Adipocyte (in vitro differentiated cells): ENCODE data around the gene DHX58.

Experiments
- DNase-seq: peaks from one replicate; pipeline ENCODE4 v3.0.0-alpha.2; 2015; ENCODE audit warnings: low read depth
- H3K27me3 ChIP-seq: replicated peaks from 2 replicates; pipeline ENCODE4 v1.7.0; 2013; ENCODE audit warnings: mild to moderate bottlenecking, low read length, moderate library complexity; ENCODE audit not compliant: control insufficient read depth, insufficient read depth
- H3K36me3 ChIP-seq: 2 replicates; pipeline ENCODE4 v1.7.0; 2013; ENCODE audit warnings: low read length, mild to moderate bottlenecking, moderate library complexity; ENCODE audit not compliant: control insufficient read depth, insufficient read depth, severe bottlenecking
- H3K4me1 ChIP-seq: 2 replicates; pipeline ENCODE4 v1.7.0; 2013; ENCODE audit warnings: mild to moderate bottlenecking, low read length, moderate library complexity; ENCODE audit not compliant: control insufficient read depth, insufficient read depth
- H3K4me3 ChIP-seq: 2 replicates; pipeline ENCODE4 v1.7.0; 2013; ENCODE audit warnings: mild to moderate bottlenecking, low read length, moderate library complexity
- H3K9ac ChIP-seq: 2 replicates; pipeline ENCODE4 v1.7.0; 2013; ENCODE audit warnings: mild to moderate bottlenecking, low read length, moderate library complexity
- H3K9me3 ChIP-seq: 2 replicates; pipeline ENCODE4 v1.7.0; 2013; ENCODE audit warnings: mild to moderate bottlenecking, low read length, moderate library complexity; ENCODE audit not compliant: control insufficient read depth

The DHX58 gene

GRCh38 chr17:42072323-42073187 is 40.0 kb downstream of the DHX58 start:
- no peak overlapping the region for H3K9ac ChIP-seq
- H3K4me1 ChIP-seq: peaks cover under 1% of the 10 kb centered on the region
- no peaks in the 10 kb centered on the region for H3K36me3 ChIP-seq
- H3K9me3 ChIP-seq: no peaks in the 10 kb centered on the region
- peak; percentile 37 for DNase-seq
- H3K4me3 ChIP-seq: no peak overlapping the region
- H3K27me3 ChIP-seq: peaks cover 54% of the 10 kb centered on the region

- Histone ChIP-seq H3K9me3 (no peaks in the 10 kb centered on the region), H3K36me3 (no peaks in the 10 kb centered on the region), H3K27me3 (peaks cover 50% of the 10 kb centered on the region), H3K4me3 (no peak overlapping the region), H3K9ac (no peak overlapping the region), H3K4me1 (peaks cover 4% of the 10 kb centered on the region)
- no peak for DNase-seq
These were observed 40.7 kb downstream of the DHX58 start for GRCh38 chr17:42071810-42072209.

GRCh38 chr17:42068979-42069378 is 43.5 kb downstream of the DHX58 start:
- Histone ChIP-seq H3K9me3 (no peaks in the 10 kb centered on the region), H3K27me3 (peaks cover 52% of the 10 kb centered on the region), H3K4me3 (no peak overlapping the region), H3K9ac (no peak overlapping the region), H3K36me3 (no peaks in the 10 kb centered on the region), H3K4me1 (peaks cover 4% of the 10 kb centered on the region)
- DNase-seq: no peak

GRCh38 chr17:42067371-42068091 is 45.0 kb downstream of the DHX58 start:
- H3K36me3 ChIP-seq: no peaks in the 10 kb centered on the region
- no peak overlapping the region for H3K9ac ChIP-seq
- peaks cover 4% of the 10 kb centered on the region for H3K4me1 ChIP-seq
- H3K4me3 ChIP-seq: no peak overlapping the region
- H3K27me3 ChIP-seq: peaks cover 44% of the 10 kb centered on the region
- DNase-seq: peak; percentile 76
- no peaks in the 10 kb centered on the region for H3K9me3 ChIP-seq

GRCh38 chr17:42065201-42065600 is 47.3 kb downstream of the DHX58 start:
- DNase-seq: no peak
- Histone ChIP-seq H3K9ac (no peak overlapping the region), H3K27me3 (peaks cover 36% of the 10 kb centered on the region), H3K36me3 (no peaks in the 10 kb centered on the region), H3K9me3 (no peaks in the 10 kb centered on the region), H3K4me1 (peaks cover 4% of the 10 kb centered on the region), H3K4me3 (no peak overlapping the region)

- H3K9me3 ChIP-seq: no peaks in the 10 kb centered on the region
- DNase-seq: no peak
- no peaks in the 10 kb centered on the region for H3K36me3 ChIP-seq
- H3K4me1 ChIP-seq: peaks cover 4% of the 10 kb centered on the region
- H3K9ac ChIP-seq: no peak overlapping the region
- H3K27me3 ChIP-seq: peaks cover 41% of the 10 kb centered on the region
- no peak overlapping the region for H3K4me3 ChIP-seq
These were observed 49.8 kb downstream of the DHX58 start for GRCh38 chr17:42062681-42063080.

GRCh38 chr17:42061646-42062487 is 50.6 kb downstream of the DHX58 start:
- Histone ChIP-seq H3K9me3 (no peaks in the 10 kb centered on the region), H3K4me3 (no peak overlapping the region)
- no peak for DNase-seq

GRCh38 chr17:42060231-42060630 is 52.3 kb downstream of the DHX58 start:
- DNase-seq: no peak
- H3K4me3 ChIP-seq: no peak overlapping the region
- no peaks in the 10 kb centered on the region for H3K36me3 ChIP-seq
- peaks cover 44% of the 10 kb centered on the region for H3K27me3 ChIP-seq
- H3K9me3 ChIP-seq: no peaks in the 10 kb centered on the region
- no peaks in the 10 kb centered on the region for H3K4me1 ChIP-seq
- H3K9ac ChIP-seq: no peak overlapping the region

More at GRCh38 chr17:42061646-42062487, 50.6 kb downstream of the DHX58 start:
- no peaks in the 10 kb centered on the region for H3K36me3 ChIP-seq
- H3K27me3 ChIP-seq: peaks cover 41% of the 10 kb centered on the region
- H3K4me1 ChIP-seq: no peaks in the 10 kb centered on the region
- H3K9ac ChIP-seq: no peak overlapping the region

- Histone ChIP-seq H3K4me3 (no peak overlapping the region), H3K9ac (no peak overlapping the region), H3K27me3 (peaks cover 48% of the 10 kb centered on the region), H3K9me3 (no peaks in the 10 kb centered on the region), H3K36me3 (no peaks in the 10 kb centered on the region), H3K4me1 (no peaks in the 10 kb centered on the region)
- no peak for DNase-seq
These were observed 52.7 kb downstream of the DHX58 start for GRCh38 chr17:42059815-42060214.

GRCh38 chr17:42058063-42058462 is 54.5 kb downstream of the DHX58 start:
- Histone ChIP-seq H3K9ac (no peak overlapping the region), H3K4me3 (no peak overlapping the region), H3K4me1 (no peaks in the 10 kb centered on the region), H3K9me3 (no peaks in the 10 kb centered on the region), H3K27me3 (peaks cover 55% of the 10 kb centered on the region), H3K36me3 (no peaks in the 10 kb centered on the region)
- DNase-seq: no peak

GRCh38 chr17:42056635-42057034 is 55.9 kb downstream of the DHX58 start:
- no peak for DNase-seq
- Histone ChIP-seq H3K4me1 (no peaks in the 10 kb centered on the region), H3K4me3 (no peak overlapping the region), H3K36me3 (no peaks in the 10 kb centered on the region), H3K27me3 (peaks cover 58% of the 10 kb centered on the region), H3K9me3 (no peaks in the 10 kb centered on the region), H3K9ac (no peak overlapping the region)
